H1 (cell line): ENCODE measurements around the gene SLC31A2.
"Not testable (repeated sequence)": the region's sequence is repeated elsewhere in the genome, so short reads cannot be mapped to it uniquely, and the experiment has no call there.

Source experiments
- CEBPB ChIP-seq: IDR thresholded peaks from 2 replicates; pipeline ENCODE4 v1.6.1; 2012; ENCODE audit warnings: low read depth, low read length
- CHD1 ChIP-seq: IDR thresholded peaks from 2 replicates; pipeline ENCODE4 v1.6.1; 2012; ENCODE audit warnings: low read depth, low read length, improper control_type of control experiment
- CTCF ChIP-seq, 3 experiments: IDR thresholded peaks; 1 replicate in 2 of 3; 2 replicates in 1 of 3; pipeline versions ENCODE4 v1.5.1 to v1.6.1; 2011; ENCODE audit warnings: low read length in 3 of 3, mild to moderate bottlenecking in 3 of 3, inconsistent platforms in 2 of 3, low read depth in 1 of 3, moderate library complexity in 1 of 3; ENCODE audit not compliant: insufficient read depth in 1 of 3; ENCODE audit errors: control extremely low read depth in 1 of 3
- EP300 ChIP-seq, 2 experiments: IDR thresholded peaks; 1 replicate in 1 of 2; 2 replicates in 1 of 2; pipeline ENCODE4 v1.6.1; 2011 to 2012; ENCODE audit warnings: low read depth in 2 of 2, low read length in 2 of 2, mild to moderate bottlenecking in 2 of 2, borderline replicate concordance in 1 of 2, inconsistent platforms in 1 of 2, moderate library complexity in 1 of 2
- GABPA ChIP-seq: IDR thresholded peaks from 2 replicates; pipeline ENCODE4 v1.6.1; 2011; ENCODE audit warnings: mild to moderate bottlenecking, low read length, moderate library complexity, borderline replicate concordance; ENCODE audit not compliant: insufficient read depth
- HDAC2 ChIP-seq, 2 experiments: fragments of 300-600 bp in 1 of 2; sonication (generic) in 1 of 2; IDR thresholded peaks; 2 replicates each; pipeline ENCODE4 v1.6.1; 2011 to 2012; ENCODE audit warnings: low read depth in 2 of 2, low read length in 2 of 2, mild to moderate bottlenecking in 2 of 2, moderate library complexity in 2 of 2, borderline replicate concordance in 1 of 2, inconsistent platforms in 1 of 2
- POLR2AphosphoS5 ChIP-seq: IDR thresholded peaks from 2 replicates; pipeline ENCODE4 v1.6.1; 2011; ENCODE audit warnings: low read depth, low read length

- TF ChIP-seq CHD1; POLR2AphosphoS5; HDAC2 (IDR thresholded peaks at IDR 0.05; ENCODE audit: borderline replicate concordance in 1 of 2, low read depth in 2 of 2, low read length in 2 of 2); CEBPB; GABPA; EP300 (IDR thresholded peaks at IDR 0.05; ENCODE audit: borderline replicate concordance in 1 of 2, low read depth in 2 of 2, low read length in 2 of 2): not testable (repeated sequence)
- peak in 1 of 3 experiments; percentile 19; a peak in 2 of 4 replicates for TF ChIP-seq CTCF (IDR thresholded peaks at IDR 0.05; ENCODE audit: control extremely low read depth in 1 of 3, insufficient read depth in 1 of 3, low read depth in 1 of 3, low read length in 3 of 3)
Observed at GRCh38 chr9:113111065-113111951, 39.5 kb upstream of the SLC31A2 start.
